ENCODE results near the gene PROM1.

PROM1 gene

GRCh38 chr4:16055873-16056272 is 27.9 kb downstream of the PROM1 start:
- no peak for DNase-seq

- no peak for DNase-seq
These were observed 28.4 kb downstream of the PROM1 start for GRCh38 chr4:16055471-16055870.

GRCh38 chr4:16052939-16053338 is 30.9 kb downstream of the PROM1 start:
- DNase-seq = no peak

GRCh38 chr4:16051980-16052379 is 31.8 kb downstream of the PROM1 start:
- no peak for DNase-seq

GRCh38 chr4:16051132-16051531 is 32.7 kb downstream of the PROM1 start:
- no peak for DNase-seq

- DNase-seq = no peak
These were observed 33.2 kb downstream of the PROM1 start for GRCh38 chr4:16050669-16051068.

GRCh38 chr4:16048619-16049419 is 35.0 kb downstream of the PROM1 start:
- no peak for DNase-seq

GRCh38 chr4:16045687-16046086 is 38.1 kb downstream of the PROM1 start:
- DNase-seq = no peak

- no peak for DNase-seq
These were observed 40.0 kb downstream of the PROM1 start for GRCh38 chr4:16043642-16044498.

- DNase-seq = no peak
These were observed 44.7 kb downstream of the PROM1 start for GRCh38 chr4:16039139-16039538.

GRCh38 chr4:16037901-16038300 is 45.9 kb downstream of the PROM1 start:
- no peak for DNase-seq

- DNase-seq = no peak
These were observed 48.0 kb downstream of the PROM1 start for GRCh38 chr4:16035843-16036242.

- no peak for DNase-seq
These were observed 49.6 kb downstream of the PROM1 start for GRCh38 chr4:16034010-16034748.

GRCh38 chr4:16032396-16032770 is 51.4 kb downstream of the PROM1 start:
- no peak for DNase-seq

GRCh38 chr4:16031546-16032395 is 52.1 kb downstream of the PROM1 start:
- DNase-seq = no peak

- no peak for DNase-seq
These were observed 53.9 kb downstream of the PROM1 start for GRCh38 chr4:16029886-16030285.

GRCh38 chr4:16029262-16029661 is 54.6 kb downstream of the PROM1 start:
- DNase-seq = no peak

- no peak for DNase-seq
These were observed 56.2 kb downstream of the PROM1 start for GRCh38 chr4:16027626-16028025.

GRCh38 chr4:16027114-16027513 is 56.7 kb downstream of the PROM1 start:
- no peak for DNase-seq

- no peak for DNase-seq
These were observed 57.6 kb downstream of the PROM1 start for GRCh38 chr4:16026160-16026761.

GRCh38 chr4:16025268-16025667 is 58.6 kb downstream of the PROM1 start:
- DNase-seq = no peak

GRCh38 chr4:16023776-16024408 is 59.9 kb downstream of the PROM1 start:
- no peak for DNase-seq
